Measurements from ENCODE around the gene OR1J4. TPM values are rescaled to one million over a fixed set of nuclear protein-coding genes. Genes with fewer than 3 reads are reported as not detected.
"Not testable (repeated sequence)": the region's sequence is repeated elsewhere in the genome, so short reads cannot be mapped to it uniquely, and the experiment has no call there.

Gene OR1J4
- total RNA-seq, 1 experiment from 2014 or later: not detected

DNA sequence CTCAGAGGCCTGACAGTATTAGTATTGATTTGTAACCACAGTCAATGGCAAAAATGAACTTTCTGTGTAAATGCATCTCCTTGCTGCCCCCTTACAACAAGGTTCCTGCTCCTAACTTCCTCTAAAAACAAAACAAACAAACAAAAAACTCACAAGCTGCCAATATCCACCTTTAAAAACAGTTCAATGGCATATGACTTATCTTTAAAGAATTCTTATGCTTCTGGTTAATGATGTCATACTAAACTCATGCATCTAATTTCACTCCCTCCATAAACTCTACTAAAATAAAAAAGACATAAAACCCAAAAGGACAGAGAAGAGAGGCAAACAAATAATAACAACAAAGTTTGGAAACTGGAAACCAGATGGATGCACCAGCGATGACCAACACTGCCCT, 17.2 kb downstream of the OR1J4 start:
- H3K4me3 ChIP-seq: no peak overlapping the region
- H3K27me3 ChIP-seq (replicated peaks): no peaks in the 10 kb centered on the region
- DNase-seq (ENCODE audit: low read depth in 1 of 2, low spot score in 2 of 2): no peak
- H3K4me1 ChIP-seq (replicated peaks): no peaks in the 10 kb centered on the region
- no peaks in the 10 kb centered on the region for H3K9me3 ChIP-seq (replicated peaks)
- H3K36me3 ChIP-seq: no peaks in the 10 kb centered on the region
- H3K27ac ChIP-seq: no peak overlapping the region

GRCh38 chr9:122537066-122537465, 18.1 kb downstream of the OR1J4 start:
- not testable (repeated sequence) for H3K4me3 ChIP-seq; DNase-seq (ENCODE audit: low read depth in 1 of 2, low spot score in 2 of 2); H3K9me3 ChIP-seq (replicated peaks); H3K36me3 ChIP-seq; H3K4me1 ChIP-seq (replicated peaks); H3K27ac ChIP-seq; H3K27me3 ChIP-seq (replicated peaks)

DNA sequence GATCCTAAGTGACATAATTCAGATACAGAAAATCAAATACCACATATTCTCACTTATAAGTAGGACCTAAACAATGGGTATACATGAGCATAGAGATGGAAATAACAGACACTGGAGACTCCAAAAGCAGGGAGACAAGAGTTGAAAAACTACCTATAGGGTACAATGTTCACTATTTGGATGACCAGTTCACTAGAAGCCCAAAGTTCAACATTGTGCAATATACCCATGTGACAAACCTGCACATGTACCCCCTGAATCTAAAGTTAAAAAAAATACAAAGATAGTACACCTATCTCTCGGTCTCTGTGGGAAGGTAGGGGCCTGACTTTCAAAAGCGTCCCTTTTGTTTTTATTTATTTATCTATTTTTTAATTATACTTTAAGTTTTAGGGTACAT, 19.8 kb downstream of the OR1J4 start:
- Histone ChIP-seq H3K9me3 (replicated peaks) (no peaks in the 10 kb centered on the region), H3K36me3 (no peaks in the 10 kb centered on the region), H3K27ac (no peak overlapping the region), H3K27me3 (replicated peaks) (no peaks in the 10 kb centered on the region), H3K4me1 (replicated peaks) (no peaks in the 10 kb centered on the region), H3K4me3 (no peak overlapping the region)
- no peak for DNase-seq (ENCODE audit: low read depth in 1 of 2, low spot score in 2 of 2)

DNA sequence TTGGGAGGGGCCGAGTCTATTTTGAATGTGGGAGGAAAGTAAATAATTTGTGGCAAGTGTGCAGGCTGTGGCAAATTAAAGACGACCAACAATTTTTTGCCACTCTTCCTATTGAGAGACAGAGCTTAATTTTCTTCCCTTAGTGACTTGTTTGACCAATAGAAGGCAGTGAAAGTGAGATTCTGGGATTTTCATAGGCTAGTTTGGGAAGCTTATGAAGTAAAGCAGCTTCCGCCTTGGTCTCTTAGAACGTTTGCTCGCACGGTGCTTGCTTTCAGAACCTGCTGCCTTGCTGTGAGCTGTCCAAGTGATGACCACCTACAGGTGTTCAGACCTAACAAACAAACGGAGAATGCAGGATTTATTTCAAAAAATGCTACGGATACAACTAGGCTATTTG, 27.3 kb downstream of the OR1J4 start:
- Histone ChIP-seq H3K4me1 (replicated peaks) (no peaks in the 10 kb centered on the region), H3K36me3 (no peaks in the 10 kb centered on the region), H3K9me3 (replicated peaks) (no peaks in the 10 kb centered on the region), H3K27ac (no peak overlapping the region), H3K27me3 (replicated peaks) (no peaks in the 10 kb centered on the region; the same call in 1 of the 2 replicates), H3K4me3 (no peak overlapping the region)
- DNase-seq (ENCODE audit: low read depth in 1 of 2, low spot score in 2 of 2): no peak

- no peaks in the 10 kb centered on the region; the same call in 1 of the 2 replicates for H3K27me3 ChIP-seq (replicated peaks)
- no peaks in the 10 kb centered on the region for H3K36me3 ChIP-seq
- H3K9me3 ChIP-seq (replicated peaks): no peaks in the 10 kb centered on the region
- DNase-seq (ENCODE audit: low read depth in 1 of 2, low spot score in 2 of 2): no peak
- H3K4me1 ChIP-seq (replicated peaks): no peaks in the 10 kb centered on the region
- H3K27ac ChIP-seq: no peak overlapping the region
- no peak overlapping the region for H3K4me3 ChIP-seq
Measured at GRCh38 chr9:122551371-122551770, 32.4 kb downstream of the OR1J4 start.

- no peak for DNase-seq (ENCODE audit: low read depth in 1 of 2, low spot score in 2 of 2)
- H3K4me3 ChIP-seq: no peak within 1 kb of the TSS
- H3K9me3 ChIP-seq (replicated peaks): no peaks in the 10 kb centered on the region
- no peaks in the 10 kb centered on the region for H3K36me3 ChIP-seq
- H3K4me1 ChIP-seq (replicated peaks): no peaks in the 10 kb centered on the region
- no peaks in the 10 kb centered on the region for H3K27me3 ChIP-seq (replicated peaks)
- no peak within 1 kb of the TSS for H3K27ac ChIP-seq
Measured at GRCh38 chr9:122552812-122553211, 33.9 kb downstream of the OR1J4 start, which contains the start of gene OR1N2. TSS of gene OR1N2 (plus strand) at chr9:122553112. CDS start at chr9:122553212, 100 bp downstream.

GRCh38 chr9:122561446-122561845, 42.5 kb downstream of the OR1J4 start:
- H3K36me3 ChIP-seq: no peaks in the 10 kb centered on the region
- no peak for DNase-seq (ENCODE audit: low read depth in 1 of 2, low spot score in 2 of 2)

DNA sequence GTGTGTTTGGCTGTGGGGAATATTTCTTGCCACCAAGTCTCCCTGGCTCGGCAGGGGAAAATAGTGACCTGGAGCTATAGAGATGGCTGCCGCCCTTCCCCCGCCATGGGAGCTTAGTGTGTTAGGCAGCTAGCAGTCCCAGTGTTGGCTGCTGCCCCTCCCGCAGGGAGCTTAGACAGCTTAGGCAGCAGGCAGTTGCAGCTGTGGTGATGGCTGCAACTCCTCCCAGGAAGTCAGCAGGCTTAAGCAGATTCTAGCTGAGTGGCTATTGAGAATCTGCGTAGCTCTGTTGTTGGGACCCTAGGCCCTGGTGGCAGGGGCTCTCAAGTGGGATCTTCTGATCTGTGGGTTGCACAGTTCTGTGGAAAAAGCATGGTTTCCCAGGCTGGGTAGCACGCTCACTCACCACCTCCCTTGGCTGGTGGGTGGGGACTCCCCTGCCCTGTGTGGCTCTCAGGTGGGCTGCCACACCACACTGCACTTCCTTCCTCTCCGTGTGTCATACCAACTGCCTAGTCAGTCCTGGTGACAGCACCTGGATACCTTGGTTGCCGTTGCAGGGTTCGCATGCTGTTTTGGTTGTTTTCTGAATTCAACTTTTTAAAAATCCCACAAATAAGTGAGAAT, 43.3 kb downstream of the OR1J4 start:
- no peaks in the 10 kb centered on the region for H3K4me1 ChIP-seq (replicated peaks)
- H3K36me3 ChIP-seq: no peaks in the 10 kb centered on the region
- H3K27ac ChIP-seq: no peak overlapping the region
- no peaks in the 10 kb centered on the region for H3K9me3 ChIP-seq (replicated peaks)
- no peaks in the 10 kb centered on the region for H3K27me3 ChIP-seq (replicated peaks)
- no peak for DNase-seq (ENCODE audit: low read depth in 1 of 2, low spot score in 2 of 2)
- H3K4me3 ChIP-seq: no peak overlapping the region

More at GRCh38 chr9:122561446-122561845, 42.5 kb downstream of the OR1J4 start:
- H3K4me3 ChIP-seq: no peak overlapping the region
- H3K4me1 ChIP-seq (replicated peaks): no peaks in the 10 kb centered on the region
- no peak overlapping the region for H3K27ac ChIP-seq
- H3K9me3 ChIP-seq (replicated peaks): no peaks in the 10 kb centered on the region
- H3K27me3 ChIP-seq (replicated peaks): no peaks in the 10 kb centered on the region

GRCh38 chr9:122567901-122568300, 49.0 kb downstream of the OR1J4 start:
- Histone ChIP-seq H3K36me3 (no peaks in the 10 kb centered on the region), H3K27me3 (replicated peaks) (no peaks in the 10 kb centered on the region), H3K9me3 (replicated peaks) (no peaks in the 10 kb centered on the region), H3K4me1 (replicated peaks) (no peaks in the 10 kb centered on the region), H3K27ac (no peak overlapping the region), H3K4me3 (no peak overlapping the region)
- DNase-seq (ENCODE audit: low read depth in 1 of 2, low spot score in 2 of 2): no peak

Other genes with a start within 250 kb of the OR1J4 start
- 0.39 and 0.97 TPM in 2 replicates for gene PTGS1, start 148.1 kb upstream of the OR1J4 start, total RNA-seq (2014; rRNA removed; shearing (Covaris generic))
- gene OR1J1, start 41.2 kb upstream of the OR1J4 start, total RNA-seq (2014; rRNA removed; shearing (Covaris generic)): not detected in 2 replicates
- gene OR1J2, start 8.3 kb upstream of the OR1J4 start, total RNA-seq (2014; rRNA removed; shearing (Covaris generic)): not detected in 2 replicates
- not detected in 2 replicates for gene OR1N1, start 8.2 kb downstream of the OR1J4 start, total RNA-seq (2014; rRNA removed; shearing (Covaris generic))
- gene OR1N2, start 34.0 kb downstream of the OR1J4 start, total RNA-seq (2014; rRNA removed; shearing (Covaris generic)): not detected in 2 replicates
- gene OR1L8, start 64.2 kb downstream of the OR1J4 start, total RNA-seq (2014; rRNA removed; shearing (Covaris generic)): not detected in 2 replicates
- gene OR1Q1, start 95.6 kb downstream of the OR1J4 start, total RNA-seq (2014; rRNA removed; shearing (Covaris generic)): not detected in 2 replicates
- not detected in 2 replicates for gene OR1B1, start 138.5 kb downstream of the OR1J4 start, total RNA-seq (2014; rRNA removed; shearing (Covaris generic))
- not detected in 2 replicates for gene OR1L1, start 142.6 kb downstream of the OR1J4 start, total RNA-seq (2014; rRNA removed; shearing (Covaris generic))
- gene OR1L3, start 156.0 kb downstream of the OR1J4 start, total RNA-seq (2014; rRNA removed; shearing (Covaris generic)): not detected in 2 replicates
- gene OR1L4, start 204.8 kb downstream of the OR1J4 start, total RNA-seq (2014; rRNA removed; shearing (Covaris generic)): not detected in 2 replicates
- gene OR1L6, start 223.2 kb downstream of the OR1J4 start, total RNA-seq (2014; rRNA removed; shearing (Covaris generic)): not detected in 2 replicates

Data from SJSA1 (cell line).